SK-N-DZ (cell line): Measurements from ENCODE around the gene PHKA1.
"Not testable (repeated sequence)": the region's sequence is repeated elsewhere in the genome, so short reads cannot be mapped to it uniquely, and the experiment has no call there.

Experiments
- DNase-seq: peaks from one replicate; pipeline ENCODE4 v3.0.0-alpha.2; 2015; ENCODE audit warnings: low spot score
- small RNA-seq, 2 experiments: library from RNA; depleted of rRNA; stranded (forward); fragments of <200 nt; gene quantifications; one replicate each; pipeline ENCODE3, GENCODE V24; 2014

The PHKA1 gene

DNA sequence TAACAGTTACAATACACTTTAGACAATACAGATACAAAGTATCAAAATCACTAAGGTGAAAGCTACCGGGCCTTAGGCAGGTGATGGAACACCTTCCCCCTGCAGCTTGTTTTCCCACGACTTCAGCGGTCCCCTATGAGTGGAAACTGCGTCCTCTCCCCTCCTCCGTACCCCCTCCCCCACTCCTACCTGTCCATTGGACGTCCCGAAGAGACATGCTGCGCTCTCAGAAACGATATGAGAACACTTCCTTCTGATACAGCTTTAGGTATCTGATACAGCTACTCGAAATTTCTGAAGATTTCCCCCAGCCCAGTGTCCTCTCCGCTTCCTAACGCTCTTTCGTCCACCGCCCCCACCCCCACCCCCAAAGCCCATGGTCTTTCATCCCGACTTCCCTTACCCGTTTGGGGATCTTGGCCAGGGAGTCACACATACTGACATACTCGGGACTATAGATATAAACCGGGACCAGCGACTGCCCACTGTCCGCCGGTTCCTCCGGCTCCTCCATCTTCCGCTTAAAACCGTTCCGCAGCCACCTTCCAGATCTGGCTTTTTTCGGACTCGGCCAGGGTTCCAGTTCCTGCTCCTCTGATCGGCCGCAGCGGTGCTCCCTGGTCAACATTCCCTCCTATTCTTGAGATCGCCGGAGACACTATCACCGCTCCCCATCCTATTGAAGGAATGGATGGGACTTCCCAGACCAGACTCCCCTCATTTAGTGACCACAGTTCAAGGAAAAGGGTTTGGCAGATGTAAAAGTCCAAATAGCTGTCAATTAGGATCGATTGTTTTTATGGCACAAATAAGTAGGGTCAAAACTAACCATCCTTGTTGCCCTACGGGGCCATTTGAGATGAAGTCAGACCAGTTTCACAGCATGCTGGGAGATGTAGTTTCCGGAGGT is 141.6 kb downstream of the PHKA1 start, which contains the start of gene HDAC8:
Gene HDAC8, minus strand, starts transcription at position 596 of the 910 bp plus-strand sequence. Its CDS starts 82 bp downstream, at position 514.
- peak; percentile 88 for DNase-seq

DNA sequence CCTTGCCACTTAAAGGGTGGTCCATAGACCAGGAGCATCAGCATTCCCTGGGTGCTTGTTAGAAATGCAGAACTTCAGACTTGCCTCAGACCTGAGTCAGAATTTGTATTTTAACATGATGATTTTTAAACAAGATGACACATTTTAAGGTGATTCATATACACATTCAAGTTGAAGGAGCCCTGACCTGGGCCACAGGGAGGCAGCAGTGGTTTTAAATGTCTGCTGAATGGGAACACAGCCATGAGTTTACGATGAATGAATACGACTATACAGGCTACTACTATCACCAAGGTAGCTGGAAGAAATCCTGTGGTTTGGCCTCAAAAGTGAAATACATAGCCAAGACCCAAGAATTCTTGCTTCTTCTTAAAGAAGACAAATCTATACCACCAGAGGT is 144.3 kb downstream of the PHKA1 start:
- no peak for DNase-seq

DNA sequence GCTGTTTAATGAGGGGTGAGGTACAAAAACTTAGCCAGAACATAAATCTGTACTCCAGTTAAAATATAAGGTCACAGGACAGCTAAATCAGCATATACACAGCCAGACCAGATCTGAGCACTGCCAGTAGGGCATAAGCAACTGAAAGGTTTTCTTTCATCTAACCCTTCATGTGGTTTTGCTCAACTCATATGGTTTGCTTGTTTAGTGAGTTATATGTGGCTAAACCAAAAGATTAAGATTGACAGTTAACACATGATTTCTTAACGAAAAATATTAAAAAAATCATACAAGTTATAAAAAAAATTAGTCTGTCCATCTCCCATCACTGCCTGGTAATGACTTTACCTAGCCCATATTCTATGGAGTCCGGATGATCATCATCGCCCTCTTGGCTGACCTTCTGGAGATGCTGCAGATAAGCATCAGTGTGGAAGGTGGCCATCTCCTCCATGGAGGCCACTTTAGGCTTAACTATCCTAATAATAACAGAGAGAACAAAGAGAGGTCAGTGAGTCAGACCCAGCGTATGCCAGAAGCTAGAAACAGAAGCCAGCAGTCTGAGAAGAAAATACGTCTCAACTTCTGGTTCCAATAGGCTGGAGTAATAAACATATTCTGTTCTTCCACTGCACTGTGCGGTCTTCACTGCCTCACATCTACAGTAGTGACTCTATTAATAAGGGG is 145.6 kb downstream of the PHKA1 start:
- no peak for DNase-seq

DNA sequence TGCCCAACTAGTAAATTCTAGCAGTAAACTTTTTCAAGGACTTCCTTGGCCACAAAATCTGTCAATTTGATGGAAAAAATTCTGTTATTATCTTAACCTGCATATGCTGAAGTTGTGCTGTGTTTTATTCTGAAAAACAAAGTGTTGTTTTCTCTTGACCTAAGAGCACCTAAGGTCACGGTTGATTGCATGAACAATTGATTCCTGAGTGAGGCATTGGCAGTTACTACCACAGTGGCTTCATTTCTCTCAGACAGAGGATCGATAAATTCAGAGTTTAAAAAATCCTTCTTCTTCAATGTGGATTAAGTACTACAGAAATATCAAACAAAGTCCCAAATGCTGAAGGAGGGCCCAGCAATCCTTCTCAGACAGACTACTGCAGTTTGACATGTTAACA is 147.7 kb downstream of the PHKA1 start:
- no peak for DNase-seq

DNA sequence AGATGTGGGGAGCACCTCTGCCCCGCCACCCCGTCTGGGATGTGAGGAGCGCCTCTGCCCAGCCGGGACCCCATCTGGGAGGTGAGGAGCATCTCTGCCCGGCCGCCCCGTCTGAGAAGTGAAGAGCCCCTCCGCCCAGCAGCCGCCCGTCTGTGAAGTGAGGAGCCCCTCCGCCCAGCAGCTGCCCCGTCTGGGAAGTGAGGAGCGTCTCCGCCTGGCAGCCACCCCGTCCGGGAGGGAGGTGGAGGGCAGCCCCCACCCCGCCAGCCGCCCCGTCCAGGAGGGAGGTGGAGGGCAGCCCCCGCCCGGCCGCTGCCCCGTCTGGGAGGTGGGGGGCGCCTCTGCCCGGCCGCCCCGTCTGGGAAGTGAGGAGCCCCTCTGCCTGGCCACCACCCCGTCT is 154.5 kb downstream of the PHKA1 start:
- not testable (repeated sequence) for DNase-seq

DNA sequence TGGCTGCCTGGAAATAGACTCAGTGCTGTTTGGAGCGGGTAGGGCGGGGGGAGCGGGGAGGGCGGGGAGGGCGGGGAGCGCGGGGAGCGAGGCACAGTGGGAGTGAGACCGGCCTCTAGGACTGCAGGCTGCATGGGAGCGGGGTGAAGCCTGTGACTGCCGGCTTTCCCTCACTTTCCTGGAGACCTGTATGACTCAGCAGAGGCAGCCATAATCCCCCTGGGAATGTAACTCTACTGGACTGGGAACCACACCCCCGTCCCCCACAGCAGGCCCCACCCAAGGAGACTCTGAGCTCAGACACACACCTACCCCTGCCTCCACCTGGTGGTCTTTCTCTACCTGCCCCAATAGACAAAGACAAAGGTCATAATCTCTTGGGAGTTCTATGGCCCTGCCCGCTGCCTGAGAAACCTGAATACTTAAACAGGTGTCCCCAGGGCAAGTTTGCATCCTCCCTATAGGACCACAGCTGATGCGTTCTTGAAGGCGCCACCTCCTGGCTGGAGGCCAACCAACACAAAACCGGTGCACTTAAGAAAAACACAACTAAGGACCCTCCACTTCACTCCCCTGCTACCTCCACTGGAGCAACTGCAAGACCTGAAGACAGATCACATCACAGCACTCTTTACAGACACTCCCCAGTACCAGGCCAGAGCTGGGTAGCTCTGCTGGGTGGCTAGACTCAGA is 159.5 kb downstream of the PHKA1 start:
- DNase-seq, result no peak

DNA sequence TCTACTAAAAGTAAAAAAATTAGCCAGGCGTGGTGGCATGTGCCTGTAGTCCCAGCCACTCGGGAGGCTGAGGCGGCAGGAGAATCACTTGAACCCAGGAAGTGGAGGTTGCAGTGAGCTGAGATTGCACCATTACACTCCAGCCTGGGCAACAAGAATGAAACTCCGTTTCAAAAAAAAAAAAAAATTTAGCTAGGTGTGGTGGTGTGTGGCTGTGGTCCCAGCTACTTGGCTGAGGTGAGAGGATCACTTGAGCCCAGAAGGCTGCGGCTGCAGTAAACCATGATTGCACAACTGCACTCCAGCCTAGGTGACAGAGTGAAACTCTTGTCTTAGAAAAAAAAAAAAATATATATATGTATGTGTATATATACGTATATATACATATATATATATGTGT is 161.7 kb downstream of the PHKA1 start:
- DNase-seq, result not testable (repeated sequence)

DNA sequence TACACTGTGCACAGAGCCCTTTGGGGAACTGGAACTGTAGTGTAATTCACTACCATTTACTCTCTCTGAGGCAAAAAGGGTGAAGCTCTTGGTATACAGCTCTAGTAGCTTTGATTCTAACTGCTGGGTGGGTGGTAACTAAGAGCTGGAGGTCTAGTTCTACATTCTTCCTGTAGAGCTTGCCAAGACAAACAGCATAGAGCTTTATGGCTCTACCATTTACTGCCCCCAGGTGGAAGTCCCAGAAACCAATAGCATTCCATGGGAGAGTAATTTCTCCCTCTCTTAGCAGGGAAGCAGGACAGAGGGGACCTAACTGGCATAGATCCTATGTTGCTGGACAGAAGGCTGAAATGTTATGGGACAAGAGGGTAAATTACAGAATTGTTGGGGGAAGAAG is 168.1 kb downstream of the PHKA1 start:
- DNase-seq, result no peak

DNA sequence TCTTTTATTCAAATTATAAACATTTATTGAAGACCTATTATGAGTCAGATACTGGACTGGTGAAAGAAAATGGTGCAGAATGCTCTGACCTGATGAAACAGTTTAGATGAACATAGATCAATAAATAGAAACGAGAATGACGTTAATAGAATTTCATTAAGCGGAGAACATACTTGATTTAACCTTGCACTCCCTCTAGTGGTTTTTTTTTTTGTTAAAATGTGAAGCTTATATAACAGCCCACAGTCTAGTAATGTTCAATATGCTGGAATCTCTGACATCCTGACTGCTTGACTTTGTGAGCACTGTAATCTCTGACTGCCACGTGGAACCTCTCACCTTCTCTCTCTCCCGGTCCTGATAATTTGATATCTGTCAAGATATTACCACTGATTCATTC is 173.8 kb downstream of the PHKA1 start:
- DNase-seq, result peak; percentile 7

DNA sequence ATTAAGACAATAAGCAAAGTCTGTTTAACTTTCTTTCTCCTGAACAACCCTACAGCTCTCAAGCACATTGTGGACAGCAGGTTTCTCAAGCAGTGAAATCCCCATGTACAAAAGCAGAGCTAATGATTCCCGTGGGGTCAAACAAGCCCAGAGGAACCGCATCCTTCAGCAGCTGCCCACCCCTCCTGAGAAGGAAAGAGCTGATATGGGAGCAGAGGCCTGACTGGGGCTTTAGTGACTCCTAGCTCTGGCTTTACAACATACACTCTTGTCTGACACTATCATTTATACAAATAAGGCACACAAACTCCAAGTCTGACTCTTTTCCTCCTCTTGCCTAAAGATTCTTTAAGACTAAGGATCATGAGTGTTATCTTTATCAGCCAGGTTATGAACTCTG is 174.3 kb downstream of the PHKA1 start:
- DNase-seq, result no peak

DNA sequence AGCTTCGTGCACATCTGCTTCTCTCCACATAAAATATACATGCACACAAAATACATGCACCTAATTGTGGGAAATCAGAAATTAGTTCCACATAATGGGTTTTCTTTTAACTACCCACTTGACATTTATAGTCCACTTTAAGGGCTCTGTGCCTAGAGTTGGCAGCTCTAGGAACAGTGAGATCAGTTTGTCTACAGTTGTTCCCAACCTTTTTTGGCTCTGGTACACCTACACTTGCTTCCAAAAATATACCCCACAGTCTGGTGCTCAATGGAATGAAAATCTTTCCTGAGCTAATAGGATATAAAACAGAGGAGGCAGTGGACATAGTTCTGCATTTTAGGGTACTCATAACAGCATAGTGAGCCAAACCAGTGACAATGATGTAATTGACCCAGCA is 177.6 kb downstream of the PHKA1 start:
- no peak for DNase-seq

DNA sequence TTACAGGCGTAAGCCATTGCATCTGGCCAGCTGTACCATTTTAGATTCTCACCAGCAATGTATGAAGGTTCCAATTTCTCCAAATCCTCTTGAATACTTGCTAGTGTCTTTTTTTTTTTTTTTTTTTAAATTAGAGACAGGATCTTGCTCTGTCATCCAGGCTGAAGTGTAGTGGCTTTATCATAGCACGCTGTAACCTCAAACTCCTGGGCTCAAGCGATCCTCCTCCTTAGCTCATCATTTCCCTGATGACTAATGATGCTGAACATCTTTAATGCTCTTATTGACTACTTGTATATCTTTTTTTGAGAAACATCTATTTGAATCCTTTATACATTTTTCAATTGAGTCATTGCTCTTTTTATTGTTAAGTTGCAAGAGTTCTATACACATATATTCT is 181.7 kb downstream of the PHKA1 start:
- no peak for DNase-seq

Small RNA genes lying within 50 kb of the gene (small RNA-seq; reads per million reads assigned to genes)
- 0 reads per million in 2 experiments for gene BX295541.1
- gene RF00012, result 0.10 to 0.84 reads per million in 2 experiments
- gene RNU1-112P, result 0.03 to 0.13 reads per million in 2 experiments
